Stimulated activated CD8-positive, alpha-beta memory T cell treated with anti-CD3 and anti-CD28 coated beads, Interleukin-12 subunit alpha, Interleukin-12 subunit beta, amount 100 ng/mL, for 24 hours (primary cell): ENCODE results near the gene MPIG6B.
A peak's percentile ranks its signal among the peaks of the same experiment; 100 is the strongest.

Experiments
- DNase-seq: peaks from one replicate; pipeline ENCODE4 v3.0.0-alpha.2; 2020; ENCODE audit errors: extremely low read depth

The MPIG6B gene

GRCh38 chr6:31765910-31766794 lies 43.0 kb downstream of the MPIG6B start:
- DNase-seq = no peak

GRCh38 chr6:31767096-31767645 lies 44.0 kb downstream of the MPIG6B start:
- DNase-seq = no peak

DNA sequence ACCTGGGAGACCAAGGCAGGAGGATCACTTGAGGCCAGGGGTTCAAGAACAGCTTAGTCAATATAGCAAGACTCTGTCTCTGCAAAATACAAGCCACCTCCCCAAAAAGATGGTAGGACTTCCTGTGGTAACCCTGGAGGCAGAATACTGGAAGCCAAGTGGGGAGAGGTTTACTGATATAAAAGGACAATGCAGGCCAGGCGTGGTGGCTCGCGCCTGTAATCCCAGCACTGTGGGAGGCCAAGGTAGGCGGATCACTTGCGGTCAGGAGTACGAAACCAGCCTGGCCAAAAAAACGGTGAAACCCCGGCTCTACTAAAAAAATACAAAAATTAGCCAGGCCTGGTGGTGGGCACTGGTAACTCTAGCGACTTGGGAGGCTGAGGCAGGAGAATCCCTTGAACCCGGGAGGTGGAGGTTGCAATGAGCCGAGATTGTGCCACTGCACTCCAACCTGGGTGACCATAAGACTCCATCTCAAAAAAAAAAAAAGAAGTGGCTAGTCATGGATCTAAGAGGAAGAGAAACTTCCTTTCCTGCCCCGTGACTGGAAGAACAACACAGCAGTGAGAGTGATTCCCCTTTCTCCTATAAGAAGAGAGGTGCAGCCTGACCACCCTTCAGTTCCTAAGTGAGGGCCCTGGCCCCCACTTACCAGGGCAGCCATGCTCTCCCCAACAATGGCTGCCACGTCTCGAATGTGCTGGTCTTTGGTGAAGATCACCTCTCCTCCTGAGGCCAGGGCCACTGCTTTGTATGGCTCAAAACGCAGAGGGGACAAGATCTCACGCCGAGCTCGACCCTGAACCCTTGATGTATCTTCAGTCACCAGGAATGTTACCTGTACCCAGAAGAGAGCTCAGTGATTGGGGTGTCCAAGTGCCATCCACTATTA lies 45.4 kb downstream of the MPIG6B start:
- no peak for DNase-seq

- peak; percentile 49 for DNase-seq
Observed at GRCh38 chr6:31769684-31770371, 46.7 kb downstream of the MPIG6B start.

GRCh38 chr6:31770860-31771259 lies 47.7 kb downstream of the MPIG6B start:
- DNase-seq = no peak

DNA sequence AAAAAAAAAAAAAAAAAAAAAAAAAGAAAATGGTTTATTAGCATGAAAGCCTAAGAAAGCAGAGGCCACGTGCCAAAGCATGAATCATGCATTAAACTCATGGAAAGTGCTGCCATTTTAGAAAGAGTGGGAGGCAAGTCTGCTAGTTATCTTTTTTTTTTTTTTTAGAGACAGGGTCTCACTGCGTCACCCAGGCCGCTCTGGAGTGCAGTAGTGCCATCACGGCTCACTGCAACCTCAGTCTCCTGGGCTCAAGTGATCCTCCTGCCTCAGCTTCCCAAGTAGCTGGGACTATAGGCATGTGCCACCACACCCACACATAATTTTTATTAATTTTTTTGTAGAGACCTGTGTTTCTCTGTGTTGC lies 48.8 kb downstream of the MPIG6B start:
- no peak for DNase-seq

DNA sequence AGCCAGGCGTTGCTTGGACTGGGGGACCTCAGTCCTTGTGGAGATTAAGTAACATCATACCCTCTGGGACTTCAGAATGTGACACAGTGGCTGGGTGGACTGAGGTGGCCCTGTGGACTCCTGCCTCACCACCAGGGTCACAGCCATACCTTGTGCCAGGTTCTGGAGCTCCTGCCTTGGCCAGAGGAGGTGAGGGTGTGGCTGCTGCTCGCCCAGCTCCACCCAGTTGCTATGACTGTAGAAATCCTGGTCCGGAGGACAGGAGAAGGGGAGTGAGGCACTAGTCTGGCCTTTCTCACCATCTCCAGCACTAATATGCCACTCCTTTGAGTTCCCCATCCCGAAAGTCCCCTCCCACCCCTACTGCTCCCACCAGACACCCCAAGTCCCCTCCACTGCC lies 52.0 kb downstream of the MPIG6B start:
- no peak for DNase-seq

DNA sequence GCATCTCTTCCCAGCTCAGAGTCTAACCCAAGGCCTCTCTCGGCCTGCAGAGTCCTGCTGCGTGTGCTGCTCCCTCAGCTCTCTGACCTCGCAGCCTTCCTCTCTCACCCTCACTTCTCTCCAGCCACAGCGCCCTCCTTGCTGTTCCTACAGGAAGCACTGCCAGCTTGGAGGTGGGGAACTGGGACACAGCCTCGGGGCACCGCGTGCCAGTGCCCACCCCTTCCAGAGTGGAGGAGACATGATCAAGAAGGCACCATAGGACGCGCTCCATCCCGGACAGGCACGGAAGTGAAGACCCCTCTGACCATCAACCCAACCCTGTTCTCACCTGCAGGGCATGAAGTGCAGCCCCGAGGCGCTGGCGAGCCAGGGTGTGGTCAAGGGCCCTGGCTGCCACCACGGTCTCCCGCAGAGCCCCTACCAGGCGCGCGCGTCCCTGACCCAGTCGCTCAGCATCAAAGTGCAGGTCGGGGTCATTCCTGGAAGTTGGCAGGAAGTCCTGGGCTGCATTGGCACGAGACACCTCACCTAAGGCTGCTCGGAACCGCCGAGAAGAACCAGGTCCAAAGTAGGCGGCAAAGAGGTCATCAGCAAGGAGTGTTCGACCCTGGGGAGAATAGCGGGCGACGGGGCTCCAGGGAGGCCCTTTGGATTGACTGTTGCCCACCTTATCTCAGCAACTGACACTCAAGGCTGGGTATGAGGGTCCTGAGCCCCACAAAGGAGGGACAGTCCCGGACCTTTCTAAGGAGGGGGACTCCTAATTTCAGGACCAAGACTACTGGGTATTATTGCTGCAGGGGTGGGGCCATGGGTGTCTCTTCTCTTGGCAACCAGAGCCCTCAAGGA lies 52.7 kb downstream of the MPIG6B start:
- no peak for DNase-seq
